CD4-positive, alpha-beta T cell treated with Interleukin-6 at 100 ng/mL for 8 hours (primary cell): Measurements from ENCODE around the gene UTS2R.
A peak's percentile ranks its signal among the peaks of the same experiment; 100 is the strongest.
"Not testable (repeated sequence)": the region's sequence is repeated elsewhere in the genome, so short reads cannot be mapped to it uniquely, and the experiment has no call there.

ENCODE experiments used
- DNase-seq: peaks from one replicate; pipeline ENCODE4 v3.0.0-alpha.2; 2020; ENCODE audit warnings: mixed read lengths, low spot score

Gene UTS2R

DNA sequence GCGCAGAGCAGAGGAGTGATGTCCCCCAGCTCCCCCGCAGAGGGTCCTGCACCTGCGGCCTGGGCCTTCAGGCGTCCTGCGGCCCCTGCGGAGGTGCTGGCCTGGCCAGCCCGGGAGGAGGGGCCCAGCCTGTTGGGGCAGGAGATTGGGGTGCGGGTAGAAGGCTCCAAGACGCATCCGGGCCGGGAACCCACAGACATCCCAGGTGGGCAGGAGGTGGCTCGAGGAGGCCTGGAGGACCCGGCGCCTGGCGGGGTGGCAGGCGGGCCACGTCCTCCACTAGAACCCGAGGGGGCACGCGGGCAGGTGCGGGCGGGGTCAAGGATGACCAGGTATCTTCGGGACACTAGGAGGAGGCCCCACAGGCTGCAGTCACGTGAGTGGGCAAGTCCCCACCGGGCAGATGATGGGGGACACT, 37.4 kb upstream of the UTS2R start:
- DNase-seq: no peak

DNA sequence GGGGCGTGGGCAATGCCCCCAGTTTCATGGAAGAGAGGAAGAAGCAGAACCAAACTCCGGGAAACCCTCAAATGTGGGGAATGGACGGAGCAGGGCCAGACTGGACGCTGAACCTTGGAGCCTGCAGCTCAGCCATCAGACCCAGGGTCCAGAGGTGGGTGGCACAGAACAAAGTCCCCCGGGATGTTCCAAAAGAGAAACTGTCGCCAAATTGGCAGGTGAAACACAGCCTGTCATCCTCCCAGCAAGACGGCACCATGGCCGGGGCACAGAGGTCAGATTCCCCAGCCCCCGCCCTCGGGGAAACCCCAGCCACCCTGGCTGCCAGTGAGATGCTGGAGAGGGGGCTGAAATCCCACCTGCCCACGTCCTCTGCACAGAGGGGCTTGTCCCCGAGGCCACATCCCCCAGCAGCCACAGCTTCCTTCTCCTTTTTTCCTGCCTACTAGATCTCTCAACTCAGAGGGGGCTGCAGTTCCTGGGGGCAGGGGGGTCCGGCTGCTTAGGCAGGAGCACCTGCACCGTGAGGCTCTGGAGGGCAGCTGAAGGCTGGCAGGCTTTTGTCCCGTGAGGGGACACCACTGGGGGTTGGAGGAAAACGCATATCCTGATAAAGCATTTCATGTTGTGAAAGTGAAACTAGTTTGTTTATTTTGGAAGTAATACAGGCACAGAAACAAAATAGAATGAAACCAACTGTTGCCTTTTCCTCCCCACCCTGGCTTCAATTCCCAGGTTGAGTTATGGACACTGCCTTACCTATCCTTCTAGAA, 36.8 kb upstream of the UTS2R start:
- DNase-seq: no peak

DNA sequence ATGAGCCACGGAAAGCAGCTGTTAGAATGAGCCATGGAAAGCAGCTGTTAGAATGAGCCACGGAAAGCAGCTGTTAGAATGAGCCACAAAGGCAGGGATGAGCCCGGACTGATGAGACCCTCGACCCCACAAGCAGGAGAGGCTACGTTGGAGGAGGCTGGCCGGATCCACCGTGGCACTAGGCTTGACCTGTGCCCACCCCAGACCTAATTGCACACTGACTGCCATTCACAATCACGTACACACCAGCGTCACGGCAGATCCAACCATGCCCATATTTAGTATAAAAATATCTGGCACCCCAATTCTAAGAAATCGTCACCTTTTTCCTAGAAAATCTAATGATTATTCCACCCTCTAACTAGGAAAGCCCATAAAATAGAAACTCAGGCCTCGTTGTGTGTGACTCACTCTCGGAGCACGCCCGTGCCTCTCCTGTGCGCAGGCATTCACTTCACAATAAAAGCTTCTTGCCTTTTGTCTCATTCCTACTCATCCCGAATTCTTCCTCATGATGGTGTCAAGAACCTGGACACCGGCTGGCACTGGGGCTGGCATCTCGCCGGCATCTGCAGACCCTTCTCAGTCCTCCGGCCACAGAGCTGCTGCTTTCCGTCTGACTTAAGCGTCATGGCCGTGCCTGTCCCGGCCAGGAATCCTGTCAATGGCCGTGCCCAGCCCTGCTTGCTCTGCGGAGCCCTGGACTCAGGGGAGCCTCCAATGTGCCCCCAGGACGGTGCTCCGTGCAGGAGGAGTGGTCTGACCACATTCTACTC, 32.5 kb upstream of the UTS2R start:
- DNase-seq: no peak

DNA sequence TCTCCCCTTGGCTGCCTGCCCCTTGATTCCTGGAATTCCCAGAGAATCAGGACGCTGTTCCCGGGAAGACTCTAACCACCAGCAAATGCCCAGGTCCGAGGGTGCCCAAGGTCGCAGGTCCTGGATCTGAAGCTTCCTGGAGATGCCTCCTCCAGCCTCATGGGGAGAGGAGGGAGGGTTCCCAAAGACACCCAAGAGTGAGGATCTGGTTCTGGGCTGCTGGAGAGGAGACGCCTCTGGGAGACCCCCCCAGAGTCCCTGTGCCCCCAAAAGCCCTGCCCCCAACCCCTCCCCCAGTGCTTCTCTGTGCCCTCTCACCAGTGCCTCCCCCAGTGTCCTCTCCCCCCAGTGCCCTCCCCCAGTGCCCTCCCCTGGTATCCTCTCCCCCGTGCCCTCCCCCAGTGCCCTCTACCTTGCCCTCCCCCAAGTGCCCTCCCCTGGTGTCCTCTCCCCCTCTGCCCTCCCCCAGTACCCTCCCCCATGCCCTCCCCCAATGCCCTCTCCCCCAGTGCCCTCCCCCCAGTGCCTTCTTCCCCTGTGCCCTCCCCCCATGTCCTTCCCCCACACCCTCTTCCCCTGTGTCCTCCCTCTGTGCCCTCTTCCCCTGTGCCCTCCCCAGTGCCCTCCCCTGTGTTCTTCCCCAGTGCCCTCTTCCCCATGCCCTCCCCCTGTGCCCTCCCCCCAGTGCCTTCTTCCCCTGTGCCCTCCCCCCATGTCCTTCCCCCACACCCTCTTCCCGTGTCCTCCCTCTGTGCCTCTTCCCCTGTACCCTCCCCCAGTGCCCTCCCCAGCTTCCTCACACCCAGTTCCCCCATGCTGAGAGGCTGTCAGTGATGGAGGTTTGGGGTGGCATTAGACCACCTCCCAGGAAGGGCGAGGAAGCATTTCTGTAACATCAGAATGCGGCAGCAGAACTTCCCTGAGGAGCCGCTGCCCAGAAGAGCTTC, 31.7 kb upstream of the UTS2R start:
- DNase-seq: no peak

DNA sequence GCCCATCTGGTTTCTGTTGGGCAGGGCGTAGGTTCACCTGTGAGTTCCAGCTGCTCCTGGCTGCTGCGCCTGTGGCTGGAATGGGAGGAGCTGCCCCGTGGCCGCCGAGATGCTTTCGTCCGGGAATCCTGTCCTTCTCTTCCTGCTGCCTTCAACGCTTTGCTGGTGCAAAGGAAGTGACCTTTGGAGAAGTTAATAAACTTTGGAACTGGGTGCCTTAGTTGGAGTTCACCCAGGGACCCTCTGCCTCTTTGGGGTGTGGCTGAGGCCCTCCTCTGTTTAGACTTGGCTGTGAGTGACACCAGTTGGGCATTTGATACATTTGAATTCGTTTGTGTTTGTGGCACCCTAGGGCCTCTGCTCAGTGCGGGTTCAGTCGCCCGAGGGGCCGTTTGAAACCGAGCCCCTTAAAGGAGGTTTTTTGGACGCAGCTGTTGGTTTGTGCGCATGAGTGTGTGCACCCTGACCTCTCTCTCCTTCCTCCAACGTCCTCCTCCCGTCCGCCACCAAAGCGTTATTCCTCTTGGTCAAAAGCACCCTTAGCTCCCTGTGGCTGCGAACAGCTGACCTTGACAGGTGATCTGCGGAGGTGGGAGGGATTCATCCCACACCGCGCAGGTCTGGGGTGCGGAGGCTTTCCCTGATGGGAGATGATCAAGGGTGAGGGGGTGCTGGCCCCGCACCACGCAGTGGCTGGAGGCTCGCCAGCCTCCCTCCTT, 29.0 kb upstream of the UTS2R start:
- no peak for DNase-seq

DNA sequence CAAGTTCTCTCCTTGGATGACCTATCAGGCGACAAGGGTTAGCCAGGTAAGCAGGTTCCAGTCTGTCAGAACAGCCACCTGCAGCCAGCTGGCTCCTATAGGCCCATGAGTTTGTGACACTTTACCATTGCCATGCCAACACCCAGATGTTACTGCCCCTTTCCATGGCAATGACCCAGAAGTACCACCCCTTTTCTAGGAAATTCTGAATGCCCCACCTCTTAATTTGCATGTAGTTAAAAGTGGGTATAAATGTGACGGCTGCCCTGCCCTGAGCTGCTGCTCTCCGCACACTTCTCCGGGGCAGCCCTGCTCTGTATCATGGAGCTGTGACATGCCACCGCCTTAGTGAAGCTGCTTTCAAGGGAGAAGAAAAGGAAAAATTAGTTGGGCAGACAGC, 28.0 kb upstream of the UTS2R start:
- no peak for DNase-seq

DNA sequence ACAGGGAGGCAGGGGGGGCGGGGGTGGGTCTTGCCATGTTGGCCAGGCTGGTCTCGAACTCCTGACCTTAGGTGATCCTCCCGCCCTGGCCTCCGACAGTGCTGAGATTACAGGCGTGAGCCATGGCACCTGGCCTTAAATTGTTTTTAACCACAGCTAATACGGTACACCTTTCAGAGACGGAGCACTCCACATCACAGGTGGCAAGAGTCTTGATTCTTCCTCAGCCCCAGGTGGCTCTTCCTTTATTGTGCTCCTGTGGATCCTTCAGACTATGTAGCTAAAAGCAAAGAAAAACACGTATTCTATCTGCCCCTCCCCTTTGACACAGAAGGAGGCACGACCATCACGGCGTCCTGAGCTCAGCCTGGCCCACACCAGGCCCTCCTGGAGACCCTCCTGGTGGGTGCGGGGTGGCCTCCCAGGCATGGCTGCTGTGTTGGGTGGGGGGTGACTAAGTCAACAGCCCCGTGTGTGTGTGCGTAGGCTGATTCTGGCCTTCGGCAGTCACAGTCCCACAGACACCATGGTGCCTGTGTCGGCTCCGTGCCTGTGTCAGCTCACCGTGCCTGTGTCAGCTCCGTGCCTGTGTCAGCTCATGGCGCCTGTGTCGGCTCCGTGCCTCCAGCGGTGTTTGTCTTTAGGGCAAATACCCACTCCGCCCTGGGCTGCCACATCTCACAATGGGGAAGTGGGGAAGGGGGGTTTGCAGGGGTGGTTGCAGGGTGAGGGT, 27.2 kb upstream of the UTS2R start:
- no peak for DNase-seq

DNA sequence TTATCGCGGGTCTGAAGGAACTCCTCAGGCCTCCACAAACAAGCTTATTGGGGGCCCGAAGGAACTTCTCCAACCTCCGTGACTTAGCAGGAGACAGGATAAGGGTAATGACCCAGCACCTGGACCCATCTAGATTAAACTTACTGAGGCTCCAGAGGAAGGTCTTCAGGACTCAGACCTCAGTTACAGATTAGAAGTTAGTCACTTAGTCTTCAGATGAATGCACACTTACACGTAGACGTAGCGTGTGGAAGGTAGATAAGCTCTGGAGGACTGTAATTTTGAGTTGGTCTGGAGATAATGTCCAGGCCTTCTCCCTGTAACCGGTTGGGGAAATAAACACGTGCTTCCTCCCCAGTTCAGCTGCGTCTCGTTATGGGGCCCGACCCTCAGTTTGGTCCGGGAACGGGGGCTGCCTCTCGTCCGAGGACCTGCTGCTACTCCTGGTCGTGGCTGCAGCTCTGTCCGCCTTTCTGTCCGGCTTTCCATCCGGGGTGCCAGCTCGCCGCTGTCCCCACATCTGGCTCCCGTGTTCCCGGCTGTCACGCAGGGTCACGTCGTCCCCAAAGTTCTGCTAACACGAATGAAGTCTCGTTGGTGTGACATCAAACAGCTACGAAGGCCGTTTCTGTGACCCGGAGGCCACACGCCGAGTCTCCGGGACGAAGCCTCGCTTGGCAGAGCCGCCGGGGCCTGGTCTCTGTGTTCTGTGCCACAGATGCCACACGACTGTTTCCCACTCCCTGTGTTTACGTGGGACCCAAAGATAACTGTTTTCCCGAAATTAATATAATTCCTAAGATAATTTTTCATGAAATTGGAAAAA, 26.2 kb upstream of the UTS2R start:
- DNase-seq: no peak

DNA sequence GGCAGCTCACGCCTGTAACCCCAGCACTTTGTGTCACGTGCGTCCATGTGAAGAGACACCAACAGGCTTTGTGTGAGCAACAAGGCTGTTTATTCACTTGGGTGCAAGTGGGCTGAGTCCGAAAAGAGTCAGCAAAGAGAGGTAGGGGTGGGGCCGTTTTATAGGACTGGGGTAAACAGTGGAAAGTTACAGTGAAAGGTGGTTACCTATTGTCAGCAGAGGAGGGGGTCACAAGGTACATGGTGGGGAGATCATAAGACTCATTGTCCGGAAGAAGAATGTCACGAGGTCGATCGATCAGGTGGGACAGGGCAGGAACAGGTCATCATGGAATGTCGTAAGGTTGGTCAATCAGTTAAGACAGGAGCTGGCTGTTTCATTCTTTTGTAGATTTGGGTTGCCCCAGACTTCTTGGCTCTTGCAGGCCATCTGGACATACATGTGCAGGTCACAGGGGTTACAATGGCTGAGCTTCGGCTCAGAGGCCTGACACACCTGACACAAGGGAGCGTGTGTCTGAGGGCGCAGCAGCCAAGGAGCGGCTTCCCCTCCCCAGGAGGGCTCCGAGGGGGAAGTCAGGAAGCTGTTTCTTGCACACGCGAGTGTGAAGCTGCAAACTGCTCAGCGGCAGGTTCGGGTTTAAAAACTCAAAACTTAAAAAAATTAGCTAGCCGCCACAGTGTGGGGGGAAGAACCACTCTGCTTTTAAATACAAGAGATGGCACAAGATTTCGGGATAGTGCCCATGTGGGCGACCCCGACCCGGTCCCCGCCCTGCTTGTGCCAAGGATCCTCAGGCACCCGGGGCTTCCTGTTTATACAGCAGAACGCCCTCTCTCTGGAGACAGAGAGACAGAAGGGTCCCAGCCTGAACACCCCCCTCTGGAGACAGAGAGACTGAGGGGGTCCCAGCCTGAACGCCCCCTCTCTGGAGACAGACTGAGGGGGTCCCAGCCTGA, 24.9 kb upstream of the UTS2R start:
- DNase-seq: no peak

DNA sequence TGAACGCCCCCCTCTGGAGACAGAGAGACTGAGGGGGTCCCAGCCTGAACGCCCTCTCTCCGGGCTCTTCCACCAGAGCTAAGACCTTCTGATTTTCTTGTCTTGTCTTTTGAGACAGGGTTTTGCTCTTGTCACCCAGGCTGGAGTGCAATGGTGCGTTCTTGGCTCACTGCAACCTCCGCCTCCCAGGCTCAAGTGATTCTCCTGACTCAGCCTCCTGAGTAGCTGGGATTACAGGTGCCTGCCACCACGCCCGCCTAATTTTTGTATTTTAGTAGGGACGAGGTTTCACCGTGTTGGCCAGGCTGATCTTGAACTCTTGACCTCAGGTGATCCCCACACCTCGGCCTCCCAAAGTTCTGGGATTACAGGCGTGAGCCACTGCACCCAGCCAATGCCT, 23.6 kb upstream of the UTS2R start:
- not testable (repeated sequence) for DNase-seq

DNA sequence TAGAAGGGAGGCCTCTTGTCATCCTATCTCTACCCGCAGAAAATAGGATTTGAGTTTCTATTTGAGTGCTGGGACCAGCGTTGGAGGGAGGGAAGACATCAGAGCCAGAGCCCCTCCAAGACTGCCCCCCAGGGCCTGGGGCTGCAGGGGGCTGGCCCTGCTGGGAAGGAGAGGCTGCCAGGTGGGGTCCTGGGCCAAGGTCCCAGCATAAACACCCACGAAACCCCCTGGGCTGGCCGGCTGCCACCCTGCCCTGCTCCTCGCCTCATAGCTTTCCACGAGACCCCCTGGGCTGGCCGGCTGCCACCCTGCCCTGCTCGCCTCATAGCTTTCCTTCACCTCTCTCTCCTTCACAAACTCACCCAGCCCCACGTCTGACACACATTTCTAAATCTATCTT, 23.1 kb upstream of the UTS2R start:
- DNase-seq: no peak

DNA sequence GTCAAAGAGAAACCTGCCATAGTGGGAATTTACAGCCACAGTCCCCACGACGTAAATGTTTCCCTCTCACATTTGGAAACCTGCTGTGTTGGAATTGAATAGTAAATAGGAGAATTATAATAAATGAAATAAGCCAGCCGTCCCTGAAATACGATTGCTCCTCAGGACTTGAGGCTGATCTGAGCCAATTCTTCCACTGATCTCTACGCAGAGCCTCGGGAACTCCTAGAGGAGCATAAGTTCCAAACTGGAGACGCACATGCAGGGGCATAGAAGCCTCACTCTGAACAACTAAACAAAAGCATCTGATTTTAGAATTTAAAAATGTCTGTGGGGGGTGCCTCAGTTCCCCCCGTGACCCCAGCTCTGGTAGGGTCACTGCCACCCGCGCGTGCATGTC, 22.7 kb upstream of the UTS2R start:
- no peak for DNase-seq

DNA sequence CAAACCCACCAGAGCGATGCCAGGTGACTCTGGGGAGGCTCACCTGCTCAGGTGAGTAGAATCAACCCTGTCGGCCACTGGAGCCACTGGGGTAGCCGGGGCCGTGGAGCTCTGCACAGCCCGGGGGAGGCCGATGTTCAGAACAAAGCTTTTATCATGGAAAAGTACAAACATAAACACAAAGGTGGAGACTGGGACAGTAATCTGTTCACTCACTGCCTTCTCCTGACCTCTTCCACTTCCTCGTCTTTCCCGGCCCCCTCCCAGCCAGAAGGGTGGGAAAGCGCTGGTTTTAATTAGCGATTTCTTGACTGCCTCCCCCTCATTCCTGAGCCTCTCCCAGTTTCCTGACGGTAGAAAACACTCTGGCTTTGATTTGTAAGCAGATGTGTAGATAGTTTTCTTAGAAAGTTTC, 22.3 kb upstream of the UTS2R start:
- no peak for DNase-seq

DNA sequence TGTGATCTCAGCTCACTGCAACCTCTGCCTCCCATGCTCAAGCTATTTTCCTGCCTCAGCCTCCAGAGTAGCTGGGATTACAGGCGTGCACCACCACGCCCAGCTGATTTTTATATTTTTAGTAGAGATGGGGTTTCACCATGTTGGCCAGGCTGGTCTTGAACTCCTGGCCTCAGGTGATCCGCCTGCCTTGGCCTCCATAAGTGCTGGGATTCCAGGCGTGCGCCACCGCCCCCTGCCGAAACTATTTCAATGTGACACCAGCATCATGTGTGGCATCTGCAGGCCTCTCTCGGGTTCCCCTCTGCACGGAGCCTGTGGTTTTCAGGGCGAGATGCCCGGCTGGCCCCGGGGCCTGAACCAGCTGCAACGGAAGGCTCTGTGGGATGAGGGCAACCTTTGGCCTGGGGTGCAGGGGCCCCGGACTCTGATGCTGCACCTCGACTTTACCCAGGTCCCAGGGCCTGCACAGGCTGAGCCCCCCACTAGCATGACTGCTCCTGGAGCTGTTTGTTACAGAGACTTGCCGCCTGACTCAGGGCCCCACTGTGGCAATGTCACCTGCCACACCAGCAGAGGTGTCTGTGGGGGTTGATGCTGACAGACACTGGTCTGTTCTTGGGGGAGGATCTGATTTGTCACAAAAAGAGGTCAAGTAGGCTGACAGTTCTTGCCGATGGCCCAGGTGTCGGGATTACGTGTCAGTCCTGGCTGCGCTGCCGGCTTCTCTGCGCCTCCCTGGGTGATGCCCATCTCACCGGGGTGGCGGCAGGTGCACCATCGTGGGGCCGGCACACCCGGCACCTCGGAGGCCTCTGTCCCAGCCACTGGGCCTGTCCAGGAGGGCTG, 21.2 kb upstream of the UTS2R start:
- no peak for DNase-seq

DNA sequence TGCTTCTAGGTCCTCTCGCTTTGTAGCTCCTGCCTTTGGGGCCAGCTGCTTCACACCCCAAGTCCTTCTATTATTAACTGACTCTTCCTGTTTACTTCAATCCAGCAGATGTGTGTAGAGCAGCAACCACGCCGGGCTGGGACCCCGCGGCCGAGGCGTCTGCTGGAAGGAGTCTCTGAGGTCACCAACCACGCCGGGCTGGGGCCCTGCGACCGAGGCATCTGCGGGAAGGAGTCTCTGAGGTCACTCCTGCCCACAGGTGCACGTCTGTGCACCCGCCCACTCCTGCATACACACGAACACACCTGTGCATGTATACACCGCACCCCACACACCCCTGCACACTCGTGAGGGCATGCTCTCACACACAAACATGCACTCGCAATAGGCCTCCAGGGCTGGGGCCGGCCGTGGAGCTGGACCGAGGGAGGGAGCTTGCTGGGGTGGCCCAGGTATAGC, 20.3 kb upstream of the UTS2R start:
- DNase-seq: no peak

DNA sequence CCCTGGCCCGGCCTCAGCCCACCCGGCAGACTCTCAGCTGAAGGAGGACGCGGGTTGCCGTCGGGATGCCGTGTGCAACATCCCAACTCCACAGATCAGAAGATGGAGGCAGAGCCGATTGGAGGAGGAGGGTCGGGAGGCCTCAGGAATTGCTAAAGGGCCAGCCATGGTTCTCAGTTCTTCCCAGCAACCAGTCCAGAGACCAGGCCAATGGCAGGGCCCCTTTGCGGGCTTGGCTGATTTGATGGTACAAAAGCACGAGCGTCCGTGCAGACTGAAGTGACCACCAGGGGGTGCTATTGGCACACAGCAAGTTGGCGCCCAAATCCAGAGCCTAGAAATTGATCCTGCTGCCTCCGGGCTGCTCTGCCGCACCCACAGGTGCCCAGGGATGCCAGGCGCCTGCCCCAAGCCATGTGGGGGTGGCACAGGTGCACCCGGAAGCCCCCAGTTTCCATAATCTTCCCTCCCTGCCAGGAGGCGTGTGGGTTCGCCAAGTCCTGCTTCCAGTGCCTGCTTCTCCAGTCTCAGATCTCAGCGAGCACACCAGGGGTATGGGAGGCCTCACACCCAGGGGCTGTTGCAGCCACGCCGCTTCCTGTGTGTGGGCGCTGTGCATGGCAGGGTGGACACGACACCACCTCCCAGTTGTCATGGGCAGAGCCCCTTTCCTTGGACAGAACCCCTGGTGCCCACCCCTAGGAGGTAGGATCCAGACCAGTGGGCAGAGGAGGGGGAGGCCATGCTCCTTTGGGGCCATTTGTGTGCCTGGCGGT, 19.7 kb upstream of the UTS2R start:
- DNase-seq: peak; percentile 80

DNA sequence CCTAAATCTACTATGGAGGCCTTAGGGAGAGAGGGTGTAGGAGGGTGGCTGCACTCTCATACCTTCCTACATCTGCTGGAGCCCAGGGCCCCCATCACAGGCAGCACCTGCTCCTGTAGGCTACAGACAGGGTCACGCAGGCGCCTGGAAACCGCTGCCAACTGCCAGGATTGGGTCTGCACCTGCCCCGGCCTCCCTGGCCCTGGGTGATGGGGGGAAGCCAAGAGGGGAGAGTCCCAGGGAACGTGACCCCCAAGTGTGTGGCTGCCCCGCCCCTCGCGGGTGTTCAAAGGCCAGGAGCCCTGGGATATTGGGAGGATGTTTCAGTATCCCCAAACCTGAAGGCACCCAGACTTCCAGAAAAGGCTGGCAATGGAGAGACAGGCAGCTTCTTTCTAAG, 18.1 kb upstream of the UTS2R start:
- DNase-seq: no peak
